Measurements from ENCODE around the gene PNLDC1.

- TF ChIP-seq CTCF (IDR thresholded peaks at IDR 0.05) (no peak), POLR2A (IDR thresholded peaks at IDR 0.05) (peak; percentile 94)
Observed at GRCh38 chr6:159789377-159790148, 10.5 kb upstream of the PNLDC1 start, which contains the start of gene TCP1.

All from testis (tissue), 2 donors.